PC-3 (cell line): ENCODE measurements around the gene PAX7. TPM values are rescaled to one million over a fixed set of nuclear protein-coding genes. Genes with fewer than 3 reads are reported as not detected.

ENCODE experiments used
- ATAC-seq: fragments of 200-7000 bp; cut with Tn5 transposase; 2 replicates; pipeline ENCODE4 v1.9.1; 2020; ENCODE audit warnings: mild to moderate bottlenecking, moderate library complexity
- BruUV-seq: library from RNA; stranded (reverse); fragments of 400-500 nt; replicated peaks from 2 replicates; lab custom pipeline; 2021; lab: Mats Ljungman, UMichigan
- CTCF ChIA-PET: fragments of 300-600 bp; sonication (Branson Sonifier 250); formaldehyde crosslinking; loops from one replicate; lab custom pipeline; 2022; ENCODE audit warnings: antibody characterized with exemption; lab: Charles Lee
- POLR2A ChIA-PET: fragments of 300-600 bp; sonication (Branson Sonifier 250); formaldehyde crosslinking; loops from one replicate; lab custom pipeline; 2022; ENCODE audit warnings: antibody characterized with exemption; ENCODE audit not compliant: unreplicated experiment; lab: Charles Lee
- DNase-seq: peaks from one replicate; pipeline ENCODE4 v3.0.0-alpha.2; 2015
- H2AFZ ChIP-seq: fragments of 300-600 bp; sonication (generic); 2 replicates; pipeline ENCODE4 v1.6.0; 2016; ENCODE audit warnings: antibody characterized with exemption, low read length
- H3F3A ChIP-seq: fragments of 300-600 bp; sonication (generic); one replicate; pipeline ENCODE4 v1.6.0; 2017; ENCODE audit warnings: antibody characterized with exemption, low read length, control low read depth, mild to moderate bottlenecking; ENCODE audit not compliant: unreplicated experiment
- H3K27ac ChIP-seq: fragments of 300-600 bp; sonication (generic); 2 replicates; pipeline ENCODE4 v1.5.1; 2016; ENCODE audit warnings: mild to moderate bottlenecking, low read length
- H3K27me3 ChIP-seq: fragments of 300-600 bp; sonication (generic); 2 replicates; pipeline ENCODE4 v1.6.1; 2016; ENCODE audit warnings: low read length, mixed read lengths
- H3K36me3 ChIP-seq: fragments of 300-600 bp; sonication (generic); 2 replicates; pipeline ENCODE4 v1.6.1; 2016; ENCODE audit warnings: low read depth, mixed run types, low read length, mixed read lengths
- H3K4me1 ChIP-seq: fragments of 300-600 bp; sonication (generic); 2 replicates; pipeline ENCODE4 v1.5.1; 2016; ENCODE audit warnings: low read length; ENCODE audit not compliant: insufficient read depth
- H3K4me2 ChIP-seq: fragments of 300-600 bp; sonication (generic); 2 replicates; pipeline ENCODE4 v1.6.0; 2016; ENCODE audit warnings: low read length
- H3K4me3 ChIP-seq: fragments of 300-600 bp; sonication (generic); 2 replicates; pipeline ENCODE4 v1.5.1; 2016; ENCODE audit warnings: mild to moderate bottlenecking, low read length, mixed read lengths
- H3K79me2 ChIP-seq: fragments of 300-600 bp; sonication (generic); 2 replicates; pipeline ENCODE4 v1.6.1; 2017; ENCODE audit warnings: low read length, mixed read lengths
- H3K9ac ChIP-seq: fragments of 300-600 bp; sonication (generic); 2 replicates; pipeline ENCODE4 v1.6.0; 2016; ENCODE audit warnings: mild to moderate bottlenecking, low read length
- H3K9me2 ChIP-seq: fragments of 300-600 bp; sonication (generic); replicated peaks from 2 replicates; pipeline ENCODE4 v1.6.1; 2016; ENCODE audit warnings: mixed run types, low read length, mixed read lengths
- H3K9me3 ChIP-seq: fragments of 300-600 bp; sonication (generic); 2 replicates; pipeline ENCODE4 v1.6.1; 2016; ENCODE audit warnings: low read length, mixed read lengths
- H4K20me1 ChIP-seq: fragments of 300-600 bp; sonication (generic); 2 replicates; pipeline ENCODE4 v1.6.1; 2016; ENCODE audit warnings: low read length, mixed read lengths
- EZH2 ChIP-seq: fragments of 300-600 bp; sonication (generic); IDR thresholded peaks from one replicate; pipeline ENCODE4 v1.6.1; 2017; ENCODE audit warnings: antibody characterized with exemption, mild to moderate bottlenecking, low read length; ENCODE audit not compliant: unreplicated experiment
- EZH2phosphoT487 ChIP-seq: fragments of 300-600 bp; sonication (generic); IDR thresholded peaks from 2 replicates; pipeline ENCODE4 v1.6.1; 2018; ENCODE audit warnings: mild to moderate bottlenecking, antibody characterized with exemption, low read length, borderline replicate concordance
- intact Hi-C: fragments of 100-400 bp; cut with micrococcal nuclease; formaldehyde crosslinking; loops from 2 replicates; pipeline ENCODE4 v1.9.0; 2023
- total RNA-seq: library from RNA; depleted of rRNA; stranded (reverse); fragments of >200 nt; gene quantifications from 2 replicates; pipeline ENCODE4 v1.2.3, GENCODE V29; 2014
- TF ChIP-seq, protein P1 (sequence below): fragments of 300-600 bp; sonication (generic); conservative IDR thresholded peaks from 2 replicates; pipeline ENCODE4 v1.5.1; 2017; ENCODE audit warnings: antibody characterized with exemption, low read depth, mild to moderate bottlenecking, low read length

Gene PAX7
- total RNA-seq, 1 experiment from 2014 or later = not detected

DNA sequence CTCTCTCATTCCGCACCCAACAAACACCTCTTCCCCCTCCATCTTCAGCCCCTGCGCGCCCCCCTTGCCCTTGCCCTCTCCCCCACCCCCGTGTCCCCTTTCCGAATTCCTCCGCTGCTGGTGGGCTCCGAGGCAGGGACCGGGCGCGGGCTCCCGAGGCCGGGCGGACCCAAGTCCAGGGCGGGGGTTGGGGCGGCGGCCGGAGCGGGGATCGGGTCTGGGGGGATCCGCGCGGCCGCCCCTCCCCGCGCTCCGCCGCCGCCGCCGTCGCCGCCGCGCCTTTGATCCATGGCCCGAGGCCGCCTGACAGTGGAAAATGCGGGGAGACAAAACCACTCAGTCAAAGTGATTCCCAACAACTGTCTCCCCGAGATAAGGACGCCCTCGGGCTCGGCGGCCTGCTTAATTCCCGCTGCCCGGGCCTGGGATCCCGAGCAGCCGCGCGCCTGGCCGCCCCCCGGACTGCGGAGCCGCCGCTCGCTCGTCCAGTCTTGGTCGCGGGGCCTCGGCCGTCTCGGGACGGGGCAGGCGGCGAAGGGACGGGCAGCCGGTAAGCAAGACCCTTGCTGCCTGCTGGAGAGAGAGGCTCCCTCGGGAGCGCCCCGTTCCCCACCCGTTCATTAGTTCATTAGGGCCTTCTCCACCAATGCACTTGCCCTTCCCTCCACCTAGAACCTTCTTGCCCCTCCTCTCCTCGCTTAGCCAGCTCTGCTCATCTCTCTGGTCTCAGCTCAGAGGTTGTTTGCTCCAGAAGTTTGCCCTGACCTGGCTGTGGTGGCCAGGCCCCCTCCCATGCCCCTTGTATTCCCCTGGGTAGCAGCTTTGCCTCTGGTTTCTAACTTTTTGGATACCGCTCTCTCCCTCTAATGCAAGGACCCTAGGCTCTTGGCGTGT lies 86.4 kb downstream of the PAX7 start:
- no peak for ATAC-seq
- H3K9me2 ChIP-seq = no peaks in the 10 kb centered on the region
- CTCF ChIA-PET = no interaction called here
- H3K4me3 ChIP-seq = no peak overlapping the region
- no peaks in the 10 kb centered on the region for H3F3A ChIP-seq
- H3K27ac ChIP-seq = no peak overlapping the region
- no peaks in the 10 kb centered on the region for H4K20me1 ChIP-seq
- H2AFZ ChIP-seq = no peak overlapping the region
- H3K4me2 ChIP-seq = no peak overlapping the region
- H3K9ac ChIP-seq = no peak overlapping the region
- intact Hi-C loops = no loop called here
- TF ChIP-seq, protein P1, sequence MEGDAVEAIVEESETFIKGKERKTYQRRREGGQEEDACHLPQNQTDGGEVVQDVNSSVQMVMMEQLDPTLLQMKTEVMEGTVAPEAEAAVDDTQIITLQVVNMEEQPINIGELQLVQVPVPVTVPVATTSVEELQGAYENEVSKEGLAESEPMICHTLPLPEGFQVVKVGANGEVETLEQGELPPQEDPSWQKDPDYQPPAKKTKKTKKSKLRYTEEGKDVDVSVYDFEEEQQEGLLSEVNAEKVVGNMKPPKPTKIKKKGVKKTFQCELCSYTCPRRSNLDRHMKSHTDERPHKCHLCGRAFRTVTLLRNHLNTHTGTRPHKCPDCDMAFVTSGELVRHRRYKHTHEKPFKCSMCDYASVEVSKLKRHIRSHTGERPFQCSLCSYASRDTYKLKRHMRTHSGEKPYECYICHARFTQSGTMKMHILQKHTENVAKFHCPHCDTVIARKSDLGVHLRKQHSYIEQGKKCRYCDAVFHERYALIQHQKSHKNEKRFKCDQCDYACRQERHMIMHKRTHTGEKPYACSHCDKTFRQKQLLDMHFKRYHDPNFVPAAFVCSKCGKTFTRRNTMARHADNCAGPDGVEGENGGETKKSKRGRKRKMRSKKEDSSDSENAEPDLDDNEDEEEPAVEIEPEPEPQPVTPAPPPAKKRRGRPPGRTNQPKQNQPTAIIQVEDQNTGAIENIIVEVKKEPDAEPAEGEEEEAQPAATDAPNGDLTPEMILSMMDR = no peak
- TF ChIP-seq EZH2phosphoT487 (no peak), EZH2 (no peak)
- BruUV-seq = no TSS peak
- DNase-seq = no peak
- H3K36me3 ChIP-seq = no peaks in the 10 kb centered on the region
- POLR2A ChIA-PET = no interaction called here
- no peaks in the 10 kb centered on the region for H3K79me2 ChIP-seq
- peaks cover 6% of the 10 kb centered on the region; the same call in 1 of the 2 replicates for H3K4me1 ChIP-seq
- H3K9me3 ChIP-seq = no peaks in the 10 kb centered on the region
- peaks cover 52% of the 10 kb centered on the region for H3K27me3 ChIP-seq

DNA sequence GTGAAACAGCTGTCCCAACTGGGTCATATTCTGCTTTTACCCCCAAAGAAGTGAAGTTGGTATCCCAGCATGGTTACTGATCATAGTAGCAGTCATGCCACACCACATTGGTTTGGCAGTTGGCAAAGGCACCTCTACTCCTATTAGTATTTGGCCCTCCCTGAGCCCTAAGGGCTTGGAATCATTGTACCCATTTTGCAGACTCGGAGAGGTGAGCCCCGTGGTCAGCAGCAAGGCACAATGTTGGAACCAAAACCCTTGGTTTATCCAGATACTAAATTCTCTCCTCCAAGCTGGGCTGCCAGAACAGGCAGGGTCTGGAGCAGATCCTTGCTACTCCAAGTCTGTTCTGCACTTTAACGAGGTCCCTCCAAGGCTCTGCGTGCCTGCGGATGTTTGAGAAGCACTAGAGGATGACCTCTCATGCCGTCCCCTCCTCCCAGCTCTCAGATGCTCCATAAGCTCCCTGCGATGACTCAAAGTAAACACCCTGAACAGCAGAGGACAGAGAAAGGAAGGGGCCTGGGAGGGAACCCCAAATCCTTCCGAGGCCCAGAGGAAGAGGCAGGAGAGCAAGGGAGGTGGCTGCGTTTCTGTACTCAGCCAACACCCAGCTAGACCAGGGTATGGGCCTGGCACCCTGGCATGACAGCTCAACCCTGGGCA lies 89.3 kb downstream of the PAX7 start:
- POLR2A ChIA-PET = interaction anchor here (0.5 kb wide), 1 partner anchor 77 kb away, joined by 3 read pairs; no protein-coding TSS in a partner anchor

More for the DNA sequence above, 89.3 kb downstream of the PAX7 start:
- DNase-seq = peak; percentile 45
- ATAC-seq = peak; percentile 90
- H4K20me1 ChIP-seq = no peaks in the 10 kb centered on the region
- CTCF ChIA-PET = no interaction called here
- H3K4me2 ChIP-seq = no peak overlapping the region
- no TSS peak for BruUV-seq
- H3K27me3 ChIP-seq = peaks cover 52% of the 10 kb centered on the region
- no peaks in the 10 kb centered on the region for H3K9me3 ChIP-seq
- H3K36me3 ChIP-seq = no peaks in the 10 kb centered on the region
- intact Hi-C loops = no loop called here
- H2AFZ ChIP-seq = no peak overlapping the region
- H3K79me2 ChIP-seq = no peaks in the 10 kb centered on the region
- no peak overlapping the region for H3K27ac ChIP-seq
- H3K4me1 ChIP-seq = peaks cover 6% of the 10 kb centered on the region; the same call in 1 of the 2 replicates
- TF ChIP-seq, protein P1 = no peak
- H3F3A ChIP-seq = no peaks in the 10 kb centered on the region
- H3K9me2 ChIP-seq = no peaks in the 10 kb centered on the region
- no peak overlapping the region for H3K4me3 ChIP-seq
- H3K9ac ChIP-seq = no peak overlapping the region
